Activated CD4-positive, alpha-beta T cell treated with anti-CD3 and anti-CD28 coated beads, Interleukin-2, amount 50 U/mL, for 16 hours (primary cell): ENCODE results near the gene PACSIN1.

Experiments used
- DNase-seq: peaks from one replicate; pipeline ENCODE4 v3.0.0-alpha.2; 2020

Gene PACSIN1

GRCh38 chr6:34565722-34566137 is 99.9 kb downstream of the PACSIN1 start:
- no peak for DNase-seq

GRCh38 chr6:34566830-34567546 is 101.1 kb downstream of the PACSIN1 start:
- no peak for DNase-seq

GRCh38 chr6:34568341-34569201 is 102.7 kb downstream of the PACSIN1 start:
- no peak for DNase-seq

GRCh38 chr6:34569361-34569973 is 103.6 kb downstream of the PACSIN1 start:
- DNase-seq, result no peak

- no peak for DNase-seq
These were observed 104.4 kb downstream of the PACSIN1 start for GRCh38 chr6:34570066-34570833.

GRCh38 chr6:34571388-34571787 is 105.5 kb downstream of the PACSIN1 start:
- DNase-seq, result no peak

- no peak for DNase-seq
These were observed 106.1 kb downstream of the PACSIN1 start for GRCh38 chr6:34572021-34572420.

- no peak for DNase-seq
These were observed 106.7 kb downstream of the PACSIN1 start for GRCh38 chr6:34572585-34572984.

GRCh38 chr6:34573567-34574183 is 107.8 kb downstream of the PACSIN1 start:
- no peak for DNase-seq

GRCh38 chr6:34574647-34575293 is 108.9 kb downstream of the PACSIN1 start:
- no peak for DNase-seq

GRCh38 chr6:34575326-34575725 is 109.5 kb downstream of the PACSIN1 start:
- no peak for DNase-seq

- DNase-seq, result no peak
These were observed 110.5 kb downstream of the PACSIN1 start for GRCh38 chr6:34576286-34576955.

GRCh38 chr6:34578445-34579262 is 112.8 kb downstream of the PACSIN1 start:
- no peak for DNase-seq

GRCh38 chr6:34580707-34581560 is 115.1 kb downstream of the PACSIN1 start:
- no peak for DNase-seq

- no peak for DNase-seq
These were observed 115.7 kb downstream of the PACSIN1 start for GRCh38 chr6:34581561-34581920.

- peak; percentile 9 for DNase-seq
These were observed 117.6 kb downstream of the PACSIN1 start for GRCh38 chr6:34583461-34583860.

- DNase-seq, result no peak
These were observed 118.2 kb downstream of the PACSIN1 start for GRCh38 chr6:34583861-34584604.

- DNase-seq, result no peak
These were observed 118.8 kb downstream of the PACSIN1 start for GRCh38 chr6:34584694-34585093.
